SIG-M5 treated with dmso at 0.1 percent for 504 hours (cell line): ENCODE data around the gene TPMT.
"Not testable (repeated sequence)": the region's sequence is repeated elsewhere in the genome, so short reads cannot be mapped to it uniquely, and the experiment has no call there.

Experiments used
- DNase-seq: peaks from one replicate; lab custom pipeline; 2025; ENCODE audit not compliant: unreplicated experiment; lab: John Stamatoyannopoulos, UW

Gene TPMT

GRCh38 chr6:18155864-18156421, 1.1 kb upstream of the TPMT start:
- peak; percentile 55 for DNase-seq

GRCh38 chr6:18155150-18155863, 430 bp upstream of the TPMT start, which contains the start of gene KDM1B:
Gene KDM1B (plus strand): TSS chr6:18155422. CDS start chr6:18159896, 4,474 bp downstream.
- peak; percentile 93 for DNase-seq

- no peak for DNase-seq
These were observed 1.6 kb downstream of the TPMT start for GRCh38 chr6:18153311-18153703.

GRCh38 chr6:18151801-18152200, 3.1 kb downstream of the TPMT start:
- no peak for DNase-seq

- DNase-seq: not testable (repeated sequence)
These were observed 3.5 kb downstream of the TPMT start for GRCh38 chr6:18151391-18151790.

GRCh38 chr6:18148304-18149025, 6.4 kb downstream of the TPMT start:
- DNase-seq: no peak

GRCh38 chr6:18147616-18148015, 7.3 kb downstream of the TPMT start:
- no peak for DNase-seq

- DNase-seq: no peak
These were observed 7.7 kb downstream of the TPMT start for GRCh38 chr6:18147160-18147559.

- DNase-seq: no peak
These were observed 12.4 kb downstream of the TPMT start for GRCh38 chr6:18142591-18142861.

GRCh38 chr6:18141805-18142590, 12.9 kb downstream of the TPMT start:
- DNase-seq: no peak

- DNase-seq: no peak
These were observed 14.8 kb downstream of the TPMT start for GRCh38 chr6:18139935-18140621.

- no peak for DNase-seq
These were observed 16.0 kb downstream of the TPMT start for GRCh38 chr6:18138906-18139305.

- no peak for DNase-seq
These were observed 18.6 kb downstream of the TPMT start for GRCh38 chr6:18136260-18136659.

GRCh38 chr6:18135171-18135570, 19.7 kb downstream of the TPMT start:
- no peak for DNase-seq

GRCh38 chr6:18132346-18132745, 22.5 kb downstream of the TPMT start:
- no peak for DNase-seq

GRCh38 chr6:18126121-18126520, 28.8 kb downstream of the TPMT start:
- no peak for DNase-seq

GRCh38 chr6:18122128-18123093, 32.5 kb downstream of the TPMT start, which contains the start of gene NHLRC1:
Gene NHLRC1 (minus strand): TSS chr6:18122677. CDS start chr6:18122606, 71 bp downstream.
- DNase-seq: peak; percentile 31

- no peak for DNase-seq
These were observed 33.2 kb downstream of the TPMT start for GRCh38 chr6:18121580-18122127.

- no peak for DNase-seq
These were observed 35.6 kb downstream of the TPMT start for GRCh38 chr6:18119236-18119635.
